ENCODE results near the gene DGCR2.
"Not testable (repeated sequence)": the region's sequence is repeated elsewhere in the genome, so short reads cannot be mapped to it uniquely, and the experiment has no call there.

DNA sequence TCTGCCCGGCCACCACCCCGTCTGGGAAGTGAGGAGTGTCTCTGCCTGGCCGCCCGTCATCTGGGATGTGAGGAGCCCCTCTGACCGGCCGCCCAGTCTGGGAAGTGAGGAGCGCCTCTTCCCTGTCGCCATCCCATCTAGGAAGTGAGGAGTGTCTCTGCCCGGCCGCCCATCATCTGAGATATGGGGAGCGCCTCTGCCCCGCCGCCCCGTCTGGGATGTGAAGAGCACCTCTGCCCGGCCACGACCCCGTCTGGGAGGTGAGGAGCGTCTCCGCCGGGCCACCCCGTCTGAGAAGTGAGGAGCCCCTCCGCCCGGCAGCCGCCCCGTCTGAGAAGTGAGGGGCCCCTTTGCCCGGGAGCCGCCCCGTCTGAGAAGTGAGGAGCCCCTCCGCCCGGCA, 38.1 kb downstream of the DGCR2 start:
- TF ChIP-seq CTCF (optimal IDR thresholded peaks at IDR 0.05 in 1 of 3, IDR thresholded peaks at IDR 0.05 in 1 of 3, conservative IDR thresholded peaks at IDR 0.05 in 1 of 3; ENCODE audit: extremely low read depth in 1 of 3, insufficient read depth in 2 of 3, low read length in 3 of 3); EZH2 (IDR thresholded peaks at IDR 0.05; ENCODE audit: low read length): not testable (repeated sequence)
